NCI-H2171 treated with DMSO at 0.1 percent for 48 hours (cell line): ENCODE measurements around the gene PTPRA.
"Not testable (repeated sequence)": the region's sequence is repeated elsewhere in the genome, so short reads cannot be mapped to it uniquely, and the experiment has no call there.

Source experiments
- DNase-seq: peaks from one replicate; lab custom pipeline; 2025; lab: John Stamatoyannopoulos, UW

PTPRA gene

GRCh38 chr20:2889797-2890196 is 16.5 kb downstream of the PTPRA start:
- DNase-seq: no peak

GRCh38 chr20:2890742-2891141 is 17.5 kb downstream of the PTPRA start:
- no peak for DNase-seq

- DNase-seq: no peak
Measured at GRCh38 chr20:2891343-2891742, 18.1 kb downstream of the PTPRA start.

- no peak for DNase-seq
Measured at GRCh38 chr20:2892376-2892775, 19.1 kb downstream of the PTPRA start.

- DNase-seq: no peak
Measured at GRCh38 chr20:2894221-2894620, 20.9 kb downstream of the PTPRA start.

- not testable (repeated sequence) for DNase-seq
Measured at GRCh38 chr20:2895154-2895553, 21.9 kb downstream of the PTPRA start.

- no peak for DNase-seq
Measured at GRCh38 chr20:2899243-2899642, 26.0 kb downstream of the PTPRA start.

GRCh38 chr20:2900845-2901592 is 27.7 kb downstream of the PTPRA start:
- no peak for DNase-seq

- no peak for DNase-seq
Measured at GRCh38 chr20:2902291-2902690, 29.0 kb downstream of the PTPRA start.

GRCh38 chr20:2902818-2903217 is 29.5 kb downstream of the PTPRA start:
- DNase-seq: no peak

GRCh38 chr20:2903686-2904085 is 30.4 kb downstream of the PTPRA start:
- no peak for DNase-seq

- DNase-seq: no peak
Measured at GRCh38 chr20:2907519-2907918, 34.2 kb downstream of the PTPRA start.

GRCh38 chr20:2909953-2910352 is 36.7 kb downstream of the PTPRA start:
- DNase-seq: no peak

GRCh38 chr20:2911200-2911599 is 37.9 kb downstream of the PTPRA start:
- DNase-seq: no peak

GRCh38 chr20:2914160-2914559 is 40.9 kb downstream of the PTPRA start:
- peak; percentile 26 for DNase-seq

- DNase-seq: no peak
Measured at GRCh38 chr20:2917266-2917665, 44.0 kb downstream of the PTPRA start.

- DNase-seq: no peak
Measured at GRCh38 chr20:2918096-2919049, 45.1 kb downstream of the PTPRA start.

GRCh38 chr20:2919518-2920245 is 46.4 kb downstream of the PTPRA start:
- no peak for DNase-seq

GRCh38 chr20:2920473-2920872 is 47.2 kb downstream of the PTPRA start:
- DNase-seq: no peak

- DNase-seq: no peak
Measured at GRCh38 chr20:2921506-2921905, 48.2 kb downstream of the PTPRA start.

GRCh38 chr20:2922957-2923356 is 49.7 kb downstream of the PTPRA start:
- DNase-seq: no peak

GRCh38 chr20:2930538-2930937 is 57.3 kb downstream of the PTPRA start:
- DNase-seq: no peak
